ENCODE results near the gene GM2A.

DNA sequence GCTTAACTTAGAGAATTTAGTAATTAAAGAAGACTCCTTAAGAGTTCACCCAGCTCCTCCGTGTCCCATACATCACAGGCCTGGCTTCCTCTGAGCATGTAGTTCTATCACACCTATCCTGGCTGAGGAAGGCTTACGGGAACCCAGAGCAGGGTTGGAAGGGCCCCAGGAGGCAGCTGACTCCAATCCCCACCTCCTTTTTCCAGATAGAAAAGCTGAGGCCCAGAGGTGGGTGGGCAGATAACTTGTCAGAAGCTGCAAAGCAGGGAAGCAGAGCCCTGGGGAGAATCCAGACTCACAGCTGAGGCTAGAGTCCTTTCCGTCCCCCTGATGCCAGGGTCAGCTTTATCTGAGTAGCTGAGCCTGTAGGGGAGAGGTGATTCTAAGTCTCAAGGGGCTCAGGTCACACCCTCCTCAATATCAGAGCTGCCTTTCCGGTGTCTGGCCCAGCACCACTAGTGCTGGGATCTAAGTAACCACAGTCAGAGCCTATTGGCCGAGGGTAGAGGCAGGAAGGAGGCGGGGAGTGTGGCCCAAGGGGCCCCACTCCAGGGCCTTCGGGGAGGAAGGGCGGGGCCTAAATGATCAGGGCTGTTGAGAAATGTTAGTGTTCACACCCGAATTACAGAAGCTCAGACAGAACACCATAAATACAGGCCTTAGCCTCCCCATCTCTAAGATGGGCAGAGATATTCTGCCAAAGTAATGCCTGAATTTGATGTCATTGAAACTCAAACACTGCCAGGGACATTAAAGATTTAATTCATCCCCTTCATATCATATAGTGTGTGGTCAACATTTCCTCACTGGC is 39.0 kb upstream of the GM2A start:
- no peak for TF ChIP-seq NANOG (IDR thresholded peaks at IDR 0.05; ENCODE audit: insufficient read depth, low read depth, low read length, poor library complexity, severe bottlenecking)
- TF ChIP-seq, protein P1, sequence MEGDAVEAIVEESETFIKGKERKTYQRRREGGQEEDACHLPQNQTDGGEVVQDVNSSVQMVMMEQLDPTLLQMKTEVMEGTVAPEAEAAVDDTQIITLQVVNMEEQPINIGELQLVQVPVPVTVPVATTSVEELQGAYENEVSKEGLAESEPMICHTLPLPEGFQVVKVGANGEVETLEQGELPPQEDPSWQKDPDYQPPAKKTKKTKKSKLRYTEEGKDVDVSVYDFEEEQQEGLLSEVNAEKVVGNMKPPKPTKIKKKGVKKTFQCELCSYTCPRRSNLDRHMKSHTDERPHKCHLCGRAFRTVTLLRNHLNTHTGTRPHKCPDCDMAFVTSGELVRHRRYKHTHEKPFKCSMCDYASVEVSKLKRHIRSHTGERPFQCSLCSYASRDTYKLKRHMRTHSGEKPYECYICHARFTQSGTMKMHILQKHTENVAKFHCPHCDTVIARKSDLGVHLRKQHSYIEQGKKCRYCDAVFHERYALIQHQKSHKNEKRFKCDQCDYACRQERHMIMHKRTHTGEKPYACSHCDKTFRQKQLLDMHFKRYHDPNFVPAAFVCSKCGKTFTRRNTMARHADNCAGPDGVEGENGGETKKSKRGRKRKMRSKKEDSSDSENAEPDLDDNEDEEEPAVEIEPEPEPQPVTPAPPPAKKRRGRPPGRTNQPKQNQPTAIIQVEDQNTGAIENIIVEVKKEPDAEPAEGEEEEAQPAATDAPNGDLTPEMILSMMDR (IDR thresholded peaks at IDR 0.05; ENCODE audit: control extremely low read depth in 1 of 3, insufficient read depth in 1 of 3, low read depth in 1 of 3, low read length in 3 of 3), result no peak
- peak in 1 of 2 experiments; percentile 38; a peak in 1 of 3 replicates for TF ChIP-seq POLR2A (IDR thresholded peaks at IDR 0.05; ENCODE audit: control extremely low read depth in 1 of 2, low read depth in 2 of 2, low read length in 2 of 2)
- TF ChIP-seq SP1 (IDR thresholded peaks at IDR 0.05; ENCODE audit: low read depth, low read length), result no peak
- TF ChIP-seq JUN (IDR thresholded peaks at IDR 0.05; ENCODE audit: low read depth, low read length), result no peak
- no peak for TF ChIP-seq SIN3A (conservative IDR thresholded peaks at IDR 0.05 in 1 of 2, IDR thresholded peaks at IDR 0.05 in 1 of 2; ENCODE audit: low read depth in 1 of 2, low read length in 2 of 2)
- no peak for TF ChIP-seq EP300 (IDR thresholded peaks at IDR 0.05; ENCODE audit: borderline replicate concordance in 1 of 2, low read depth in 2 of 2, low read length in 2 of 2)
- TF ChIP-seq TAF1 (IDR thresholded peaks at IDR 0.05; ENCODE audit: low read depth, low read length), result peak; percentile 25; the same call in 1 of the 2 replicates
- no peak for TF ChIP-seq CEBPB (IDR thresholded peaks at IDR 0.05; ENCODE audit: low read depth, low read length)
- no peak for TF ChIP-seq NRF1 (IDR thresholded peaks at IDR 0.05; ENCODE audit: low read depth, low read length)
